WTC11 (cell line): ENCODE measurements around the gene CYSRT1. TPM values are rescaled to one million over a fixed set of nuclear protein-coding genes. Genes with fewer than 3 reads are reported as not detected.
A peak's percentile ranks its signal among the peaks of the same experiment; 100 is the strongest.
"Not testable (repeated sequence)": the region's sequence is repeated elsewhere in the genome, so short reads cannot be mapped to it uniquely, and the experiment has no call there.

ENCODE experiments used
- ATAC-seq: fragments of 200-7000 bp; cut with Tn5 transposase; 2 replicates; pipeline ENCODE4 v1.10.0; 2021; ENCODE audit warnings: mild to moderate bottlenecking, moderate library complexity
- CTCF ChIA-PET: fragments of 300-600 bp; sonication (Branson Sonifier 250); formaldehyde crosslinking; loops from one replicate; lab custom pipeline; 2021; ENCODE audit warnings: antibody characterized with exemption; lab: Charles Lee
- POLR2A ChIA-PET: fragments of 350-600 bp; sonication (Branson Sonifier 250); formaldehyde crosslinking; loops from one replicate; lab custom pipeline; 2021; ENCODE audit warnings: antibody characterized with exemption; lab: Charles Lee
- DNase-seq: peaks from one replicate; pipeline ENCODE4 v3.0.0; 2021; ENCODE audit warnings: low spot score
- H3K27ac Mint-ChIP-seq: 2 replicates; pipeline ENCODE4 v1.8.0; 2021; ENCODE audit warnings: mixed read lengths
- H3K27me3 Mint-ChIP-seq: 2 replicates; pipeline ENCODE4 v1.8.0; 2021; ENCODE audit warnings: low read depth, mild to moderate bottlenecking, moderate library complexity, mixed read lengths
- H3K36me3 Mint-ChIP-seq: 2 replicates; pipeline ENCODE4 v1.8.0; 2021; ENCODE audit warnings: mixed read lengths
- H3K4me1 Mint-ChIP-seq: 2 replicates; pipeline ENCODE4 v1.8.0; 2022; ENCODE audit warnings: mixed read lengths
- H3K4me3 Mint-ChIP-seq: 2 replicates; pipeline ENCODE4 v1.8.0; 2021; ENCODE audit warnings: mild to moderate bottlenecking, moderate library complexity, mixed read lengths
- H3K9me3 Mint-ChIP-seq: 2 replicates; pipeline ENCODE4 v1.8.0; 2021; ENCODE audit warnings: mixed read lengths
- ATF3 ChIP-seq: sonication (generic); formaldehyde crosslinking; conservative IDR thresholded peaks from 2 replicates; pipeline ENCODE4 v1.8.1; 2022; ENCODE audit warnings: mild to moderate bottlenecking, missing genetic modification reagents
- ETV6 ChIP-seq: sonication (generic); formaldehyde crosslinking; IDR thresholded peaks from 2 replicates; pipeline ENCODE4 v1.8.1; 2022; ENCODE audit warnings: mild to moderate bottlenecking, missing genetic modification reagents
- NR3C1 ChIP-seq: sonication (generic); formaldehyde crosslinking; conservative IDR thresholded peaks from 2 replicates; pipeline ENCODE4 v1.8.1; 2023; ENCODE audit warnings: low read depth, mild to moderate bottlenecking, missing genetic modification reagents
- USF2 ChIP-seq: sonication (generic); formaldehyde crosslinking; IDR thresholded peaks from 2 replicates; pipeline ENCODE4 v1.8.1; 2023; ENCODE audit warnings: mild to moderate bottlenecking, missing genetic modification reagents, moderate library complexity
- ZNF317 ChIP-seq: sonication (generic); formaldehyde crosslinking; IDR thresholded peaks from 2 replicates; pipeline ENCODE4 v1.8.1; 2023; ENCODE audit warnings: low read depth, mild to moderate bottlenecking, moderate library complexity, missing genetic modification reagents, borderline replicate concordance
- ZNF416 ChIP-seq: fragments of 250-450 bp; sonication (Bioruptor Pico); IDR thresholded peaks from 2 replicates; pipeline ENCODE4 v1.9.0; 2021; ENCODE audit warnings: mild to moderate bottlenecking, inconsistent platforms
- total RNA-seq: library from RNA; stranded (reverse); gene quantifications from 3 replicates; pipeline ENCODE4 v1.2.3, GENCODE V29; 2021
- TF ChIP-seq, protein P1 (sequence below): sonication (generic); formaldehyde crosslinking; IDR thresholded peaks from 2 replicates; pipeline ENCODE4 v1.8.1; 2023; ENCODE audit warnings: mild to moderate bottlenecking, missing genetic modification reagents
- TF ChIP-seq, protein P2 (sequence below): sonication (generic); formaldehyde crosslinking; IDR thresholded peaks from 2 replicates; pipeline ENCODE4 v1.8.0; 2022; ENCODE audit warnings: missing genetic modification reagents
- TF ChIP-seq, protein P3 (sequence below): sonication (generic); formaldehyde crosslinking; IDR thresholded peaks from 2 replicates; pipeline ENCODE4 v1.8.1; 2022; ENCODE audit warnings: mild to moderate bottlenecking, moderate library complexity, missing genetic modification reagents

Gene CYSRT1
- total RNA-seq, 1 experiment from 2014 or later, result 3.5 TPM

DNA sequence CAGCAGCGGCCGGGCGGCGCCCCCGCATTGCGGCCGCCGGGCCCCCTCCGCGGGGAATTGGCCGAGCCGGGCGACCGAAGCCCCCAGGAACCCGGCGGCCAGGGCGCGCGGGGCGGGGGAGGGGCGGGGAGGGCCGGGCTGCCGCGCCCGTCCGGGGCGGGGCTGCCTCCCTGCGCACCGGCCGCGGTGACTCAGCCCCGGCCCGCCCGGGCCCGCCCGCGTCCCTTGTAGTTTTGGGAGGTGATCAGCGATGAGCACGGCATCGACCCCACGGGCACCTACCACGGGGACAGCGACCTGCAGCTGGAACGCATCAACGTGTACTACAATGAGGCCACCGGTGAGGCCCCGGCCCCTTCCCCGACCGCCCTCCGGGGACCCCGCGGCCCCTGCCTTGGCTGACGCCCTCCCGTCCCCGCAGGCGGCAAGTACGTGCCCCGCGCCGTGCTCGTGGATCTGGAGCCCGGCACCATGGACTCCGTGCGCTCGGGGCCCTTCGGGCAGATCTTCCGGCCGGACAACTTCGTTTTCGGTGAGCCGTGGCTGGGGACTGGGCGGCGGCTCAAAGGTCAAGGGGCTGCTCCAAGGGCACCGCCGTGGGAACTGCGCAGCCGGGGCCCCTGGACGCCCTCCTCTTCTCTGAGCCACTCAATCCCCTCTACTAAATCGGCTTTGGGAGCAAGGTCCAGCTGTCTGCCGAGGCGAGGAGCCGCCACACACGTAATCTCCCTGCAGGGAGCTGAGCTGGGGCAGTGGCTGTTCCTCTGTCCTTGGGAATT lies 16.7 kb downstream of the CYSRT1 start:
- H3K36me3 Mint-ChIP-seq, result peaks cover 20% of the 10 kb centered on the region
- H3K4me3 Mint-ChIP-seq, result peak overlapping the region; percentile 81
- TF ChIP-seq ETV6 (CRISPR knock-in tag) (no peak), ATF3 (CRISPR knock-in tag) (no peak), NR3C1 (CRISPR knock-in tag) (0 out of 2 replicates have a peak, but pooled peaks have one; percentile 37)
- TF ChIP-seq, protein P1, sequence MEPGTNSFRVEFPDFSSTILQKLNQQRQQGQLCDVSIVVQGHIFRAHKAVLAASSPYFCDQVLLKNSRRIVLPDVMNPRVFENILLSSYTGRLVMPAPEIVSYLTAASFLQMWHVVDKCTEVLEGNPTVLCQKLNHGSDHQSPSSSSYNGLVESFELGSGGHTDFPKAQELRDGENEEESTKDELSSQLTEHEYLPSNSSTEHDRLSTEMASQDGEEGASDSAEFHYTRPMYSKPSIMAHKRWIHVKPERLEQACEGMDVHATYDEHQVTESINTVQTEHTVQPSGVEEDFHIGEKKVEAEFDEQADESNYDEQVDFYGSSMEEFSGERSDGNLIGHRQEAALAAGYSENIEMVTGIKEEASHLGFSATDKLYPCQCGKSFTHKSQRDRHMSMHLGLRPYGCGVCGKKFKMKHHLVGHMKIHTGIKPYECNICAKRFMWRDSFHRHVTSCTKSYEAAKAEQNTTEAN (CRISPR knock-in tag), result 0 out of 2 replicates have a peak, but pooled peaks have one; percentile 3
- no peak for DNase-seq
- H3K4me1 Mint-ChIP-seq, result peaks cover 39% of the 10 kb centered on the region
- ATAC-seq, result no peak
- H3K9me3 Mint-ChIP-seq, result no peaks in the 10 kb centered on the region
- ChIA-PET CTCF (interaction anchor here (1.0 to 2.4 kb wide), 15 partner anchors 10 to 212 kb away, joined by 3 to 14 read pairs (median 5); partner anchors contain the start of genes CYSRT1, RNF224 and TOR4A), POLR2A (interaction anchor here (0.9 to 1.8 kb wide), 11 partner anchors 11 to 654 kb away, joined by 3 to 30 read pairs (median 4); partner anchors contain the start of genes MAN1B1, STPG3 and TOR4A)
- no peak overlapping the region for H3K27ac Mint-ChIP-seq
- no peaks in the 10 kb centered on the region for H3K27me3 Mint-ChIP-seq

DNA sequence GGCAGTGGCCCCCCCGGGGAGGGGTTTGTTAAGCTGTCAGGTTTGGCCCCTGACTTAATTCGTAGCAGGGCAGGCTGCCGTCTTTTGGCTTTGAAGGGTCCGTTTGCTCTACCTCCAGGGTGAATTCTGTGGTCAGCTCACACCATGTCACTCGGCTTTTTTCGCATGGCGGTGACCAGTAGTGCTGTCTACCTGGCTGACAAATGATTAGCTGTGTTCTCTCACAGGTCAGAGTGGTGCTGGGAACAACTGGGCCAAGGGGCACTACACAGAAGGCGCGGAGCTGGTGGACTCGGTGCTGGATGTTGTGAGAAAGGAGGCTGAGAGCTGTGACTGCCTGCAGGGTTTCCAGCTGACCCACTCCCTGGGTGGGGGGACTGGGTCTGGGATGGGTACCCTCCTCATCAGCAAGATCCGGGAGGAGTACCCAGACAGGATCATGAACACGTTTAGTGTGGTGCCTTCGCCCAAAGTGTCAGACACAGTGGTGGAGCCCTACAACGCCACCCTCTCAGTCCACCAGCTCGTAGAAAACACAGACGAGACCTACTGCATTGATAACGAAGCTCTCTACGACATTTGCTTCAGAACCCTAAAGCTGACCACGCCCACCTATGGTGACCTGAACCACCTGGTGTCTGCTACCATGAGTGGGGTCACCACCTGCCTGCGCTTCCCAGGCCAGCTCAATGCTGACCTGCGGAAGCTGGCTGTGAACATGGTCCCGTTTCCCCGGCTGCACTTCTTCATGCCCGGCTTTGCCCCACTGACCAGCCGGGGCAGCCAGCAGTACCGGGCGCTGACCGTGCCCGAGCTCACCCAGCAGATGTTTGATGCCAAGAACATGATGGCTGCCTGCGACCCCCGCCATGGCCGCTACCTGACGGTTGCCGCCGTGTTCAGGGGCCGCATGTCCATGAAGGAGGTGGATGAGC lies 17.6 kb downstream of the CYSRT1 start:
- Mint-ChIP-seq H3K27ac (peak overlapping the region; percentile 74), H3K9me3 (no peaks in the 10 kb centered on the region), H3K27me3 (no peaks in the 10 kb centered on the region; the same call in 1 of the 2 replicates), H3K4me1 (peaks cover 36% of the 10 kb centered on the region), H3K4me3 (peak overlapping the region; percentile 81), H3K36me3 (peaks cover 20% of the 10 kb centered on the region)
- ATAC-seq (no peak), DNase-seq (no peak)
- ChIA-PET POLR2A (interaction anchor here (1.0 to 1.2 kb wide), 3 partner anchors 12 to 156 kb away, joined by 3 read pairs; partner anchors contain the start of gene MAN1B1), CTCF (no interaction called here)
- TF ChIP-seq ATF3 (CRISPR knock-in tag), result no peak
- TF ChIP-seq, protein P2, sequence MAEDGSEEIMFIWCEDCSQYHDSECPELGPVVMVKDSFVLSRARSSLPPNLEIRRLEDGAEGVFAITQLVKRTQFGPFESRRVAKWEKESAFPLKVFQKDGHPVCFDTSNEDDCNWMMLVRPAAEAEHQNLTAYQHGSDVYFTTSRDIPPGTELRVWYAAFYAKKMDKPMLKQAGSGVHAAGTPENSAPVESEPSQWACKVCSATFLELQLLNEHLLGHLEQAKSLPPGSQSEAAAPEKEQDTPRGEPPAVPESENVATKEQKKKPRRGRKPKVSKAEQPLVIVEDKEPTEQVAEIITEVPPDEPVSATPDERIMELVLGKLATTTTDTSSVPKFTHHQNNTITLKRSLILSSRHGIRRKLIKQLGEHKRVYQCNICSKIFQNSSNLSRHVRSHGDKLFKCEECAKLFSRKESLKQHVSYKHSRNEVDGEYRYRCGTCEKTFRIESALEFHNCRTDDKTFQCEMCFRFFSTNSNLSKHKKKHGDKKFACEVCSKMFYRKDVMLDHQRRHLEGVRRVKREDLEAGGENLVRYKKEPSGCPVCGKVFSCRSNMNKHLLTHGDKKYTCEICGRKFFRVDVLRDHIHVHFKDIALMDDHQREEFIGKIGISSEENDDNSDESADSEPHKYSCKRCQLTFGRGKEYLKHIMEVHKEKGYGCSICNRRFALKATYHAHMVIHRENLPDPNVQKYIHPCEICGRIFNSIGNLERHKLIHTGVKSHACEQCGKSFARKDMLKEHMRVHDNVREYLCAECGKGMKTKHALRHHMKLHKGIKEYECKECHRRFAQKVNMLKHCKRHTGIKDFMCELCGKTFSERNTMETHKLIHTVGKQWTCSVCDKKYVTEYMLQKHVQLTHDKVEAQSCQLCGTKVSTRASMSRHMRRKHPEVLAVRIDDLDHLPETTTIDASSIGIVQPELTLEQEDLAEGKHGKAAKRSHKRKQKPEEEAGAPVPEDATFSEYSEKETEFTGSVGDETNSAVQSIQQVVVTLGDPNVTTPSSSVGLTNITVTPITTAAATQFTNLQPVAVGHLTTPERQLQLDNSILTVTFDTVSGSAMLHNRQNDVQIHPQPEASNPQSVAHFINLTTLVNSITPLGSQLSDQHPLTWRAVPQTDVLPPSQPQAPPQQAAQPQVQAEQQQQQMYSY, result no peak
- no peak for TF ChIP-seq ZNF416 (CRISPR knock-in tag)
- TF ChIP-seq, protein P3, sequence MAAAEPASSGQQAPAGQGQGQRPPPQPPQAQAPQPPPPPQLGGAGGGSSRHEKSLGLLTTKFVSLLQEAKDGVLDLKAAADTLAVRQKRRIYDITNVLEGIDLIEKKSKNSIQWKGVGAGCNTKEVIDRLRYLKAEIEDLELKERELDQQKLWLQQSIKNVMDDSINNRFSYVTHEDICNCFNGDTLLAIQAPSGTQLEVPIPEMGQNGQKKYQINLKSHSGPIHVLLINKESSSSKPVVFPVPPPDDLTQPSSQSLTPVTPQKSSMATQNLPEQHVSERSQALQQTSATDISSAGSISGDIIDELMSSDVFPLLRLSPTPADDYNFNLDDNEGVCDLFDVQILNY (CRISPR knock-in tag), result no peak
- no peak for TF ChIP-seq USF2 (CRISPR knock-in tag)
- TF ChIP-seq ZNF317 (CRISPR knock-in tag), result no peak

GRCh38 chr9:137243266-137243625 lies 18.3 kb downstream of the CYSRT1 start:
- H3K4me1 Mint-ChIP-seq, result peaks cover 35% of the 10 kb centered on the region
- peak overlapping the region; percentile 81 for H3K4me3 Mint-ChIP-seq
- not testable (repeated sequence) for H3K9me3 Mint-ChIP-seq, H3K27me3 Mint-ChIP-seq, ATAC-seq, H3K27ac Mint-ChIP-seq, DNase-seq
- ChIA-PET CTCF (interaction anchor here (2.1 kb wide), 1 partner anchor 8 kb away, joined by 7 read pairs; no protein-coding TSS in a partner anchor), POLR2A (interaction anchor here (1.2 kb wide), 1 partner anchor 11 kb away, joined by 3 read pairs; no protein-coding TSS in a partner anchor)
- peaks cover 20% of the 10 kb centered on the region for H3K36me3 Mint-ChIP-seq
